ENCODE results near the gene HELZ2. TPM values are rescaled to one million over a fixed set of nuclear protein-coding genes. Genes with fewer than 3 reads are reported as not detected.
"Not testable (repeated sequence)": the region's sequence is repeated elsewhere in the genome, so short reads cannot be mapped to it uniquely, and the experiment has no call there.

The HELZ2 gene
- total RNA-seq, 8 experiments from 2014 or later: 4.7 to 19.3 (median 14.1) TPM

DNA sequence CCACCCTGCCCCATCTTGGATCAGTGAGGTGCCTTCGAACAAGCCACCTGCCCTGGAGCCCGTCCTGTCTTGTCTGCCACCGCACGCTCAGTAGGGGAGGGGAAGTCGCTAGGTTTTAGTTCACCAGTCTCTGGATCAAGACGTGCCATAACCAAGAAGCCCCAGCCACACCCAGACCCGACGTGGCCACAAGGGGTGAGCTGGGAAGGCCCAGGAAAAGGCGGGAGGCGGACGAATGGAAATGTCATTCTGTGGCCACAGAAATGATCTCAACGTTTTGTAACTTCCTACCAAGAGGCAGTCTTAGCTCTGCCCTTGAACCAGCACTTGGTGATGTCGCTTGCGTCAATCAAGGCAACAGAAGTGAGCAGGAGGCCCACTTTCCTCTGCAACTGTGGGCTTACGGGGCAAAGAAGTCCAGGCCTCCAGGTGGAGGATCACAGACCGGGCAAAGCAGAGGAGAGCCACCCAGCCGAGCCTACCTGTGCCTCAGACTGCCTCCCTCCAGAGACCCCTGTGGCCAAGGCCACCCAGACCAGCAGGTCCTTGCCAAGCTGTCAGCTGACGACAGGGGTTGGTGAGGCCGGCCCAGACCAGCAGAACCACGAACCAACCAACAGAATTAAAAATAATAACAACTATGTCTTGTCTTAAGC lies 38.4 kb upstream of the HELZ2 start:
- H3K4me3 ChIP-seq: no peak overlapping the region
- ATAC-seq (replicated peaks in 6 of 8): peak in 4 of 8 experiments; percentile 21 to 96 (median 78)
- no peaks in the 10 kb centered on the region for H3K4me1 ChIP-seq (replicated peaks in 1 of 2)
- no peak overlapping the region for H3K27ac ChIP-seq
- WGBS, 10 experiments: 29 to 100% (median 93%) methylated on average over 1 to 15 of the region's 20 CpGs; no CpG with 5 or more reads in 2 of the 10 experiments
- in situ Hi-C loops (cut with MboI; ENCODE audit: low pct_unique_long_range_greater_than_20kb in 2 of 9, low sequenced_read_pairs in 9 of 9, unreplicated experiment in 9 of 9): no loop called here

DNA sequence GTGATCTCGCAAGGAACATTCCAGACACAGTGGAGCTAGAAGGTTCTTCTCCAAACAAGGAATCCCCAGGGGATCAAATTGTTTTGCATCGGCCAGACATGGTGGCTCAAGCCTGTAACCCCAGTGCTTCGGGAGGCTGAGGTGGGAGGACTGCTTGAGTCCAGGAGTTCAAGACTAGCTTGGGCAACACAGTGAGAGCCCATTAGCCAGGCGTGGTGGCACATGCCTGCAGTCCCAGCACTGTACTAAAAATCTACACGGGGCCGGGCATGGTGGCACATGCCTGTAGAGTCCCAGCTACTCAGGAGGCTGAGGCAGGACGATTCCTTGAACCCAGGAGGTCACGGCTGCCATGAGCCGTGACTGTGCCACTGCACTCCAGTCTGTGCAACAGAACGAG lies 37.6 kb upstream of the HELZ2 start:
- in situ Hi-C loops (cut with MboI; ENCODE audit: low pct_unique_long_range_greater_than_20kb in 2 of 9, low sequenced_read_pairs in 9 of 9, unreplicated experiment in 9 of 9): no loop called here
- WGBS, 10 experiments: 83 to 100% (median 94%) methylated on average over 1 to 4 of the region's 10 CpGs; no CpG with 5 or more reads in 6 of the 10 experiments
- Histone ChIP-seq H3K27ac (no peak overlapping the region), H3K4me3 (no peak overlapping the region), H3K4me1 (replicated peaks in 1 of 2) (no peaks in the 10 kb centered on the region)
- ATAC-seq (replicated peaks in 6 of 8): no peak

DNA sequence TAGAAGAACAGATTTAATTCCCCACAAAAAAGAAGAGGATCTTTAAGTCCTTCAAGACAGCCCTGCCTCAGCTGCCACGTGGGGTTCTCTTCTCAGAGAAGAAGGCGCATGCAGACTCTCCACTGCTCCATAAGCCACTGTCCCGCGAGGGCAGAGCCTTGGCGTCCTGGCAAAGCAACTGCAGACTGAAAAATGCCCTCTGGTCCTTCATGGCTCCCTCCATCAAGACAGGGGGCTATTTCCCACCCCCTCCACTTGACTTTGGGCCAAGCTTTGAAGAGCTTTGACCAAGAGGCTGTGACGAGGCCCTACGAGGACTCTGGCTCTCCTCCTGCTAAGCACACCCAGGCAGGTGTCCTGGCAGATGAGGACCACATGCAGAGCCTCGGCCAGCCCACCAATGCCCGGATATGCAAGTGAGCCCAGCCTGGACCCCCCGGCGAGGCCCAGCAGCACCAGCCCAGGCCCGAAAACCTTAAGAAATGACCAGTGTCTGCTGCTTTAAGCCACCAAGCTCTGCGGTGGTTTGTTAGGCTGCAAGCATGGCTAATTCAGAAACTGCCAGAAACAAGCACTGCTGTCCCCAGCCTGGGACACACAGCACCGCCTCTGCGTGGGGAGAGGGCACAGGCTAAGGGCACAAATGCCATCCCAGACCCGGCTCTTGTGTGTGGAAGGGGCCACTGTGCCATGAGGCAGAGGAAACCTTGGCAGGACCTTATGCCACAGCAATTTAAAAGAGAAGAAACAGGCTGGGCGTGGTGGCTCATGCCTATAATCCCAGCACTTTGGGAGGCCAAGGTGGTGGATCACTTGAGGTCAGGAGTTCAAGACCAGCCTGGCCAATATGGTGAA lies 36.8 kb upstream of the HELZ2 start:
- ATAC-seq (replicated peaks in 6 of 8): no peak
- Histone ChIP-seq H3K27ac (no peak overlapping the region), H3K4me3 (no peak overlapping the region), H3K4me1 (replicated peaks in 1 of 2) (no peaks in the 10 kb centered on the region)
- 60 to 91% (median 83%) methylated on average over 1 to 10 of the region's 17 CpGs; no CpG with 5 or more reads in 2 of the 10 experiments for WGBS, 10 experiments
- in situ Hi-C loops (cut with MboI; ENCODE audit: low pct_unique_long_range_greater_than_20kb in 2 of 9, low sequenced_read_pairs in 9 of 9, unreplicated experiment in 9 of 9): no loop called here

DNA sequence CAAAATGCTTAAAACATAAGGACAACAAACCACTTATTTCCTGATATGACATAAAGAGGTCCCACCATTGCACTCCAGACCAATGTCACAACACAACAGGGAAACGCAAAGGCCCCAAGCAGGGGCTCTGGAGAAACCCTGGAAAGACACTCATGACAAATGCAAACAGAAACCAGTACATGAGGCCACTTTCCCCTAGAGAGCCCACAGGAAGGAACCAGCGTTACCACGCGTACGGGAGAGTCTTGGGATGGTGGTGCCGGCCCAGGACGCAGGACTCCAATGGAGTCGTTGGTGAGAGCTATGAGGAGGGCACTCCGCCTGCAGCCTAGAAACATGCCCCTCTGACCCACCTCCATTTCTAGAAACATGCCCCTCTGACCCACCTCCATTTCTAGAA lies 32.6 kb upstream of the HELZ2 start:
- 60 to 100% (median 100%) methylated on average over 1 to 4 of the region's 9 CpGs; no CpG with 5 or more reads in 6 of the 10 experiments for WGBS, 10 experiments

DNA sequence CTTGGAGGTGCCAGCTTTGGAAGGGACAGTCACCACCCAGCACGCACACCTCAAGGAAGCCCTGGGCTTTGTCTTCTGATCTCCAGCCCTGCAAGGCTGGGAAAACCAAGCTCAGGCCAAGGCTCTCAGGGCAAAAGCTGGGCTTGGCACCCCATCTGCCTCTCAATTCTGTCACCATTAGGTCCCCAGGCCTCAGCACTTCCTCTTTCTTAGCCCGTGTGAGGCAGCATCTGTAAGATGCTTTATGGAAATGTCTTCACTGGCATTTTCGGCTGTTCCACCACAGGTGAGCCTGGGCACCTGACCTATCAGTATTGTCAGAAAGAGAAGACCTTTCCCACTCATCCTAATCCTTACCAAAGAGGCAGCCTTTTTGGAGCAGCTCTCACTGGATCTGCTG lies 28.3 kb upstream of the HELZ2 start:
- ATAC-seq (replicated peaks in 6 of 8): no peak
- WGBS, 10 experiments: 33 to 100% (median 100%) methylated on average over 1 to 3 of the region's 3 CpGs; no CpG with 5 or more reads in 5 of the 10 experiments
- H3K4me1 ChIP-seq (replicated peaks in 1 of 2): no peaks in the 10 kb centered on the region
- in situ Hi-C loops (cut with MboI; ENCODE audit: low pct_unique_long_range_greater_than_20kb in 2 of 9, low sequenced_read_pairs in 9 of 9, unreplicated experiment in 9 of 9): no loop called here
- no peak overlapping the region for H3K27ac ChIP-seq
- no peak overlapping the region for H3K4me3 ChIP-seq

More for the DNA sequence above, 32.6 kb upstream of the HELZ2 start:
- Histone ChIP-seq H3K27ac (no peak overlapping the region), H3K4me1 (replicated peaks in 1 of 2) (no peaks in the 10 kb centered on the region), H3K4me3 (no peak overlapping the region)
- in situ Hi-C loops (cut with MboI; ENCODE audit: low pct_unique_long_range_greater_than_20kb in 2 of 9, low sequenced_read_pairs in 9 of 9, unreplicated experiment in 9 of 9): no loop called here
- ATAC-seq (replicated peaks in 6 of 8): no peak

DNA sequence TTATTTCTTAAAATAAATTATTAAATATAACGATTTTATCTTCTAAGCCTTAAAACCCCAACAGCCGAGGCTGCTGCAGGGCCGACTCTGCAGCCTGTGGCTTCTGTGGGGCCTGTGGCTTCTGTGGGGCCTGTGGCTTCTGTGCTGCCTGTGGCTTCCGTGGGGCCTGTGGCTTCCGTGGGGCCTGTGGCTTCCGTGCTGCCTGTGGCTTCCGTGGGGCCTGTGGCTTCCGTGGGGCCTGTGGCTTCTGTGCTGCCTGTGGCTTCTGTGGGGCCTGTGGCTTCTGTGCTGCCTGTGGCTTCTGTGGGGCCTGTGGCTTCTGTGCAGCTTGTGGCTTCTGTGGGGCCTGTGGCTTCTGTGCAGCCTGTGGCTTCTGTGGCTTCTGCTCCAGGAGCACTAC lies 27.6 kb upstream of the HELZ2 start:
- H3K4me1 ChIP-seq (replicated peaks in 1 of 2); H3K27ac ChIP-seq; ATAC-seq (replicated peaks in 6 of 8); H3K4me3 ChIP-seq; in situ Hi-C loops (cut with MboI; ENCODE audit: low pct_unique_long_range_greater_than_20kb in 2 of 9, low sequenced_read_pairs in 9 of 9, unreplicated experiment in 9 of 9): not testable (repeated sequence)
- 50 to 100% (median 83%) methylated on average over 1 to 4 of the region's 8 CpGs; no CpG with 5 or more reads in 4 of the 10 experiments for WGBS, 10 experiments

DNA sequence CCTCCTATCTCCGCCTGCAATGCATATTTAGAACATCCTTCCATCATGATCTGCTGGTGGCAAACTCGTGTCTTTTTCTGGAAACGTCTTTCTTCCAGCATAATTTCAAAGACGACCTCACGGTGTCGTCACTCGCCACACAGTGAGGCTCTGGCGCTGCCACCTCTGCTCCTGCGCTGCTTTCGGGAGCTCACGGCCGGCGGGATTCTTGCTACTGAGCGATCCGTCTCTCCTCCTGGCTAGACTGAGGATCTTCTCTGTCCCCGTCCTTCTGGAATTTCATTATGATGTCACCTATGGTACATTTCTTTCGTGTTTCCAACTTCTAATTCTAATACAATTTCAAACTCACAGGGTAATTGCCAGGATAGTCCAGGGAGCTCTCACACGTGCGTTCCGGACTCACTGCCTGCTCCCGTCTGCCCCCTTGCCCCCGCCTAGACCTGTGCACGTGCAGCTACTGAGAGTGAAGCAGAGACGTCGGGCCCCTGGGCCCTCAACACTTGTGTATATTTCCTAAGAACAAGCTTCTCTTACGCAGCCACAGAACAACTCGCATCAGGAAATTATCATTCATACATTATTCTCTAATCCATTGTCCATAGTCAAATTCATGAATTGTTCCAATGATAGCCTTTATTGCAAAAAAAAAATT lies 25.5 kb upstream of the HELZ2 start:
- H3K27ac ChIP-seq: no peak overlapping the region
- H3K4me3 ChIP-seq: no peak overlapping the region
- whole genome bisulfite sequencing, 10 experiments: 80 to 98% (median 90%) methylated on average over 3 to 24 of the region's 27 CpGs
- H3K4me1 ChIP-seq (replicated peaks in 1 of 2): no peaks in the 10 kb centered on the region
- in situ Hi-C loops (cut with MboI; ENCODE audit: low pct_unique_long_range_greater_than_20kb in 2 of 9, low sequenced_read_pairs in 9 of 9, unreplicated experiment in 9 of 9): no loop called here
- ATAC-seq (replicated peaks in 6 of 8): no peak

DNA sequence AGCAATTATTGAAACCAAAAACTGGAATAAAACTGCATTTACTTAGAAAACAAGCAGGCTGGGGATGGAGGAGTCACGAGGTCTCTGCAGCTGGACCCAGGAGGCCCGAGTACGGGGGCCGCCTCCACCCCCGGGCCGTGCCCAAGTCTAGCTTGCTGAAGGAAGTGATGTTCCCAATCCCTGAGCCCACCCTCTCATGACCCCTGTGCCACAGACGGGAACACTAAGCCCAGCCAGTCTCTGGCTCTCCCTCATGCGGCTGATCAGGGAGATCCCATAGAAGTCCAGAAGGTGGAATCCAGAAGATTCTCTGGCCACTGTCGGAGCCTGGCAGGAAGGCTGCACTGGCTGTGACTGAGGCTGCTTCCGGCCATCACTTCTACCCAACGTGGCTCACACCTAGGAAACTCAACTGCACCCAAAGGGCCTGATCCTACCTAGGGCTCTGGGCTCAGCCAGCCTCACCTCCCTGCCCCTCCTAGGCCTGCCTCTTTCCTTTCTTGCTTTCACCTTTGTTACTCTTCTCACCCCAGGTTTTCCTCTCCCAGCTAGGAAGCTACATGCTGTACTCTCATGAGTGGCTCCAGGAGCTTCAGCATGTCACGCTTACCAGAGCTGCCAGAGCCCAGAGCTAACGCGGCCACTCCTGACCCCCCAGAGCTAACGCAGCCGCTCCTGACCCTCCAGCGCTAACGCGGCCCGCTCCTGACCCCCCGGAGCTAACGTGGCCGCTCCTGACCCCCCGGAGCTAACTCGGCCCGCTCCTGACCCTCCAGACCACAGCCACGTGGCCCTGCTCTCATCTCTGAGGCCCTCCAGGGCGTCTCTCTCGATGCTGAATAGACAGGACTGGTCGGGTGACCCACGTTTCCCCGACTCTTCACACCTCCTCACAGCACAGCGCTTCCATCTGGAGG lies 24.7 kb upstream of the HELZ2 start:
- in situ Hi-C loops (cut with MboI; ENCODE audit: low pct_unique_long_range_greater_than_20kb in 2 of 9, low sequenced_read_pairs in 9 of 9, unreplicated experiment in 9 of 9): no loop called here
- H3K4me1 ChIP-seq (replicated peaks in 1 of 2): no peaks in the 10 kb centered on the region
- no peak for ATAC-seq (replicated peaks in 6 of 8)
- H3K4me3 ChIP-seq: no peak overlapping the region
- H3K27ac ChIP-seq: no peak overlapping the region
- 85 to 100% (median 94%) methylated on average over 1 to 12 of the region's 33 CpGs; no CpG with 5 or more reads in 5 of the 10 experiments for WGBS, 10 experiments

DNA sequence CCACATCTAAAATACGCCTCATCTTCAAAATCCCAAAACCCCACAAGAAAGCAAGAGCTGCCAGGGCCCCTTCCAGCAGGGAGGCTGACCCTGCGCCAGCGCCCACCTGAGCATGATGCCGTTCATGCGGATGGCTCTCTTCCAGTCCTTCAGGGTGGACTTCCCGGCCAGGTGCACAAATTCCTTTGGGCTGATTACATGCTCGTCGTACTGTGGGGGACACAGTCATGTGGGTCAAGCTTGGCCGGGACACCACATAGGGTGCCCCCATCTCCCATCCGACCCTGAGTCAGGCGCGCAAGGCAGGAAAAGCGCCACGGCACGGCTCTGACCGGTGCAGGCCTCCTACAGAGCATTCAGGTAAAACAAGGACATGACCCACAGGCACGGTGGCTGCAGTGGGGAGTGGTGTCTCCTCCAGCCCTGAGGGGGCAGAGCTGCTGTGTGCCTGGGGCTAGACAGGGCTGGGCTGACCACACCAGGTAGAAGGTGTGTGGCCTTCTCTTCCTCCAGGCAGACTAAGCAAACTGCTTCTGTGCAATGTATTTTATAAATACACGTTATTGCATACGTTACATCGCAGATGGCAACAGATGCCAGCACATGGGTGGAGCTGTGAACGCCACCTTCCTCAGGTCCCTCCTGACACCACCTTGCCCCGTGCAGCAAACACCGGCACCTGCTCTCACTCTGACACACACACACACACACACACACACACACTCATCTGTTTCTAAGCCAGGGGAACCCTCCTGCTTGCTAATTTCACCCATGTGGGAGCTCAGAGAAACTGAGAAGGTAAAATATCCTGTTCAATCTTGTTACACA lies 23.8 kb upstream of the HELZ2 start:
- Histone ChIP-seq H3K4me1 (replicated peaks in 1 of 2) (no peaks in the 10 kb centered on the region), H3K27ac (no peak overlapping the region), H3K4me3 (no peak overlapping the region)
- ATAC-seq (replicated peaks in 6 of 8): no peak
- WGBS, 10 experiments: 60 to 96% (median 88%) methylated on average over 1 to 7 of the region's 23 CpGs; no CpG with 5 or more reads in 5 of the 10 experiments
- in situ Hi-C loops (cut with MboI; ENCODE audit: low pct_unique_long_range_greater_than_20kb in 2 of 9, low sequenced_read_pairs in 9 of 9, unreplicated experiment in 9 of 9): no loop called here

DNA sequence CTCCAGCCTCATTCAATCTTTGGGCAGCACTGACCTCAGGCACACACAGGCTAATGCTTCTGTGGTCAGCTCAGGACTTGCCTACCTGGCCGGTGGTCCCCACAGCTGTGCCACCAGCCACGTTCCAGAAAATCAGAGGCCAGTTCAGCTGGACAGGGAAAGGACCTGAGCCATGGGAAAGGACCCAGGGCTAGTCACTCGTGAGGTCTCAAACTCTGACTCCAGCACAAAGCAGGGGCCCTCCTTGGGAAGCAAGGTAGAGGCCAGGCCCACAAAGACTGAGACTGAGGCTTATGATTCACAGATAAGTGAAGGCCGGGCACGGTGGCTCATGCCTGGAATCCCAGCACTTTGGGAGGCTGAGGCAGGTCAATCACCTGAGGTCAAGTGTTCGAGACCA lies 22.4 kb upstream of the HELZ2 start:
- in situ Hi-C loops (cut with MboI; ENCODE audit: low pct_unique_long_range_greater_than_20kb in 2 of 9, low sequenced_read_pairs in 9 of 9, unreplicated experiment in 9 of 9): no loop called here
- 94 to 100% (median 100%) methylated on average over 1 to 3 of the region's 6 CpGs; no CpG with 5 or more reads in 6 of the 10 experiments for WGBS, 10 experiments
- no peak for ATAC-seq (replicated peaks in 6 of 8)
- no peak overlapping the region for H3K27ac ChIP-seq
- H3K4me3 ChIP-seq: no peak overlapping the region
- no peaks in the 10 kb centered on the region for H3K4me1 ChIP-seq (replicated peaks in 1 of 2)

DNA sequence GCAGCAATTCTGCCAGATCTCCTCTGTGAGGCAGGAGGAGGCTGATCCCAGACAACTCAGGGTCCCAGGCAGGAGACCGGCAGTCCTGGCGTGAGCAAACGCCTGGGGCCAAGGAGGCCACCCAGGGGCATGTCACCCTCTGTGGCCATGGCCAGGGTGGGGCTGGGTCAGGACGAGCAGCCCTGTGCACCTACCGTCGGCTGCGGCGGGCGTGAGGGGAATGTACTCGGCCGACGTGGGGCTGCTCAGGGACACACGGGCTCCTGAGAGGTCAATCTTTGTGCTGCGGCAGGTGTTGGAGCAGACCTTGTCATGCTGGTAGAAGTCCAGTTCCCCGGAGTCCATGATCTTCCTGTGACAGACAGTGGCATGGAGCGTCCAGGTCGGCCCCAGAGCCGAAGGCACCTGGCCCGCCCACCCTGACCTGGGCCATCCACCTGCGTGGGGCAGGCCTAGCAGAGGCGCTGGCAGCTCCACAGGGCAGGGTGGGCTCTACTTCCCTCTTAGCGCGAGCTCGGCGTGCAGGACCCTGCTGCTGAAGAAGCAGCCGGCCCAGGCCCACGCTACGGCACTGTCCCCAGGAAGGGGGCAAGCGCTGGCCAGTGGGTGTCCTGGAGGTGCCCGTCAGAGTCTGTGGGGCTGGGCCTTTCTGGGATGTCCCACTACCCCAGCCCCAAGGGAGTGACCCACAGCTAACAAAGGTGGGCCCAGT lies 21.5 kb upstream of the HELZ2 start:
- H3K4me3 ChIP-seq: no peak overlapping the region
- H3K4me1 ChIP-seq (replicated peaks in 1 of 2): no peaks in the 10 kb centered on the region
- WGBS, 10 experiments: 77 to 100% methylated on average over 4 to 6 of the region's 30 CpGs; no CpG with 5 or more reads in 8 of the 10 experiments
- H3K27ac ChIP-seq: no peak overlapping the region
- in situ Hi-C loops (cut with MboI; ENCODE audit: low pct_unique_long_range_greater_than_20kb in 2 of 9, low sequenced_read_pairs in 9 of 9, unreplicated experiment in 9 of 9): no loop called here
- ATAC-seq (replicated peaks in 6 of 8): peak in 2 of 8 experiments; percentile 7 to 30

Data from motor neuron (in vitro differentiated cells).